GM12878 (cell line): ENCODE measurements around the gene ITPRIP. TPM values are rescaled to one million over a fixed set of nuclear protein-coding genes. Genes with fewer than 3 reads are reported as not detected.

Experiments used
- ATAC-seq: fragments of 200-7000 bp; cut with Tn5 transposase; 3 replicates; pipeline ENCODE4 v1.9.1; 2020; ENCODE audit warnings: mild to moderate bottlenecking, moderate library complexity
- BruUV-seq: library from RNA; stranded (reverse); fragments of 400-500 nt; replicated peaks from 2 replicates; lab custom pipeline; 2021; lab: Mats Ljungman, UMichigan
- CTCF ChIA-PET: fragments of 300-600 bp; sonication (Branson Sonifier 250); formaldehyde crosslinking; extraction: SDS; loops from one replicate; lab custom pipeline; 2021; ENCODE audit warnings: inconsistent platforms; lab: Yijun Ruan, JAX
- POLR2A ChIA-PET: fragments of 350-600 bp; formaldehyde crosslinking; extraction: SDS; loops from one replicate; lab custom pipeline; 2021; ENCODE audit warnings: inconsistent platforms; lab: Charles Lee
- RAD21 ChIA-PET: fragments of 300-600 bp; sonication (Branson Sonifier 250); formaldehyde crosslinking; loops from one replicate; lab custom pipeline; 2023; ENCODE audit warnings: antibody characterized with exemption; ENCODE audit not compliant: unreplicated experiment; lab: Charles Lee
- SMC1A ChIA-PET: fragments of 300-600 bp; sonication (Branson Sonifier 250); formaldehyde crosslinking; loops from one replicate; lab custom pipeline; 2023; ENCODE audit not compliant: unreplicated experiment, uncharacterized antibody; lab: Charles Lee
- DNase-seq: peaks from one replicate; pipeline ENCODE4 v3.0.0-alpha.2; 2011; ENCODE audit warnings: low read depth, low spot score
- FAIRE-seq: peaks from 3 replicates; lab custom pipeline; 2011; peaks lifted over from hg19 to GRCh38; lab: Jason Lieb, UNC
- H2AFZ ChIP-seq: 2 replicates; pipeline ENCODE4 v1.6.0; 2011; ENCODE audit warnings: low read depth, low read length, control low read depth; ENCODE audit not compliant: control insufficient read depth
- H3K27ac ChIP-seq: 2 replicates; pipeline ENCODE4 v1.5.1; 2011; ENCODE audit warnings: control low read depth; ENCODE audit not compliant: control insufficient read depth, insufficient read depth
- H3K27me3 ChIP-seq, 2 experiments: replicated peaks in 1 of 2; 2 replicates each; pipeline versions ENCODE4 v1.6.0 to v1.6.1; 2011; ENCODE audit warnings: low read length in 1 of 2; ENCODE audit not compliant: control insufficient read depth in 2 of 2, insufficient read depth in 2 of 2
- H3K36me3 ChIP-seq, 2 experiments: 2 replicates each; pipeline ENCODE4 v1.5.1; 2011; ENCODE audit warnings: low read length in 1 of 2; ENCODE audit not compliant: control insufficient read depth in 2 of 2, insufficient read depth in 2 of 2
- H3K4me1 ChIP-seq: 2 replicates; pipeline ENCODE4 v1.6.1; 2011; ENCODE audit warnings: mild to moderate bottlenecking, low read length, moderate library complexity, mixed read lengths; ENCODE audit not compliant: control insufficient read depth, insufficient read depth
- H3K4me2 ChIP-seq: 2 replicates; pipeline ENCODE4 v1.6.0; 2011; ENCODE audit warnings: control low read depth; ENCODE audit not compliant: control insufficient read depth, insufficient read depth
- H3K4me3 ChIP-seq: fragments of 200-600 bp; sonication (generic); 2 replicates; pipeline ENCODE4 v1.5.1; 2016
- H3K79me2 ChIP-seq: 2 replicates; pipeline ENCODE4 v1.6.0; 2011; ENCODE audit warnings: low read length; ENCODE audit not compliant: control insufficient read depth, insufficient read depth
- H3K9ac ChIP-seq: 2 replicates; pipeline ENCODE4 v1.8.0; 2011; ENCODE audit warnings: low read length, control low read depth, mixed read lengths; ENCODE audit not compliant: control insufficient read depth, insufficient read depth
- H3K9me3 ChIP-seq: replicated peaks from 3 replicates; pipeline ENCODE4 v1.5.1; 2011; ENCODE audit warnings: mild to moderate bottlenecking, low read length; ENCODE audit not compliant: control insufficient read depth, insufficient read depth
- H4K20me1 ChIP-seq: 2 replicates; pipeline ENCODE4 v1.6.0; 2011; ENCODE audit not compliant: control insufficient read depth, insufficient read depth
- ATF7 ChIP-seq: fragments of 450-650 bp; IDR thresholded peaks from 2 replicates; pipeline ENCODE4 v1.6.1; 2016; ENCODE audit warnings: low read depth, mild to moderate bottlenecking
- EED ChIP-seq: sonication (generic); IDR thresholded peaks from 2 replicates; pipeline ENCODE4 v1.6.1; 2016; ENCODE audit warnings: antibody characterized with exemption, low read depth
- EGR1 ChIP-seq, 2 experiments: IDR thresholded peaks; 1 replicate in 1 of 2; 2 replicates in 1 of 2; pipeline ENCODE4 v1.6.1; 2011 to 2012; ENCODE audit warnings: low read depth in 2 of 2, low read length in 2 of 2, borderline replicate concordance in 1 of 2, mild to moderate bottlenecking in 1 of 2, moderate library complexity in 1 of 2
- GABPA ChIP-seq: IDR thresholded peaks from 2 replicates; pipeline ENCODE4 v1.6.1; 2014; ENCODE audit warnings: antibody characterized with exemption, low read depth, mild to moderate bottlenecking, inconsistent platforms
- JUND ChIP-seq: IDR thresholded peaks from 2 replicates; pipeline ENCODE4 v1.6.1; 2012; ENCODE audit warnings: low read depth, mild to moderate bottlenecking, low read length, improper control_type of control experiment, moderate library complexity
- MEF2A ChIP-seq: IDR thresholded peaks from 2 replicates; pipeline ENCODE4 v1.6.1; 2011; ENCODE audit warnings: low read depth, mild to moderate bottlenecking, low read length, moderate library complexity; ENCODE audit not compliant: insufficient read depth
- MTA2 ChIP-seq: fragments of 450-650 bp; IDR thresholded peaks from 2 replicates; pipeline ENCODE4 v1.6.1; 2016; ENCODE audit warnings: low read depth, mild to moderate bottlenecking, moderate library complexity
- NR2F1 ChIP-seq: fragments of 450-650 bp; conservative IDR thresholded peaks from 2 replicates; pipeline ENCODE4 v1.6.1; 2017; ENCODE audit warnings: mild to moderate bottlenecking
- PAX8 ChIP-seq: fragments of 450-650 bp; IDR thresholded peaks from 2 replicates; pipeline ENCODE4 v1.6.1; 2017; ENCODE audit warnings: mild to moderate bottlenecking, moderate library complexity
- SPI1 ChIP-seq: IDR thresholded peaks from 2 replicates; pipeline ENCODE4 v1.6.1; 2011; ENCODE audit warnings: low read depth, mild to moderate bottlenecking, low read length, moderate library complexity, borderline replicate concordance; ENCODE audit not compliant: insufficient read depth
- SUPT20H ChIP-seq: IDR thresholded peaks from 2 replicates; pipeline ENCODE4 v1.6.1; 2011; ENCODE audit warnings: low read depth, mild to moderate bottlenecking, low read length, moderate library complexity, borderline replicate concordance; ENCODE audit not compliant: control insufficient read depth
- SUZ12 ChIP-seq: fragments of 200-600 bp; sonication (generic); IDR thresholded peaks from one replicate; pipeline ENCODE4 v1.6.1; 2018; ENCODE audit warnings: antibody characterized with exemption, mild to moderate bottlenecking; ENCODE audit not compliant: unreplicated experiment
- TCF3 ChIP-seq: IDR thresholded peaks from 2 replicates; pipeline ENCODE4 v1.6.1; 2012; ENCODE audit warnings: low read depth, mild to moderate bottlenecking, low read length, borderline replicate concordance; ENCODE audit not compliant: insufficient read depth
- TCF7 ChIP-seq: IDR thresholded peaks from 2 replicates; pipeline ENCODE4 v1.6.1; 2014; ENCODE audit warnings: antibody characterized with exemption, borderline replicate concordance
- ZNF384 ChIP-seq: IDR thresholded peaks from 2 replicates; pipeline ENCODE4 v1.6.1; 2012; ENCODE audit warnings: low read depth, mild to moderate bottlenecking, low read length, improper control_type of control experiment, borderline replicate concordance
- WGBS: methylation state at CpG from one replicate; pipeline ENCODE4 v1.1.6; 2016; ENCODE audit warnings: low lambda C conversion rate; ENCODE audit not compliant: insufficient replicate concordance, insufficient coverage; ENCODE audit errors: missing lambda C conversion rate; 5-methylcytosine and 5-hydroxymethylcytosine counted together
- in situ Hi-C: fragments of 300-500 bp; cut with MboI; formaldehyde crosslinking; loops from 9 replicates; pipeline ENCODE4 v1.14.3; 2018; ENCODE audit warnings: mixed read lengths
- intact Hi-C: fragments of 100-400 bp; cut with micrococcal nuclease; formaldehyde crosslinking; loops from one replicate; pipeline ENCODE4 v1.14.2; 2022; ENCODE audit not compliant: unreplicated experiment
- polyA plus RNA-seq, 11 experiments: library from polyadenylated mRNA; depleted of rRNA in 4 of 11; unstranded in 6 of 11; stranded (reverse) in 5 of 11; fragments of >200 nt; fragmentation: Nextera tagmentation in 4 of 11; fragmentation: Illumina TruSeq in 1 of 11; extraction: Ambion mirVana in 4 of 11; extraction: Trizol in 1 of 11; gene quantifications; 1 replicate in 1 of 11; 2 replicates in 10 of 11; pipeline versions ENCODE4 v1.2.1 to v1.2.3, GENCODE V29; 2011 to 2016; ENCODE audit warnings: inconsistent platforms in 2 of 11, missing spikeins in 2 of 11, low read depth in 1 of 11
- total RNA-seq, 4 experiments: library from RNA; depleted of rRNA in 3 of 4; stranded (reverse); fragments of >200 nt in 3 of 4; fragmentation: Illumina TruSeq in 1 of 4; extraction: Trizol in 1 of 4; gene quantifications; 2 replicates each; pipeline versions ENCODE4 v1.2.1 to v1.2.3, GENCODE V29; 2013 to 2021
- TF ChIP-seq, protein P1 (sequence below): fragments of 150-350 bp; IDR thresholded peaks from 2 replicates; pipeline ENCODE4 v1.6.1; 2016; ENCODE audit warnings: low read depth, low read length
- TF ChIP-seq, protein P2 (sequence below): IDR thresholded peaks from 2 replicates; pipeline ENCODE4 v1.6.1; 2012; ENCODE audit warnings: low read length, inconsistent platforms

The ITPRIP gene
- total and polyA plus RNA-seq, 10 of the 15 experiments (the other 5 are each of a cell fraction or from before 2014, with no cell fraction given) = 0.82 to 10.4 (median 5.9) TPM

DNA sequence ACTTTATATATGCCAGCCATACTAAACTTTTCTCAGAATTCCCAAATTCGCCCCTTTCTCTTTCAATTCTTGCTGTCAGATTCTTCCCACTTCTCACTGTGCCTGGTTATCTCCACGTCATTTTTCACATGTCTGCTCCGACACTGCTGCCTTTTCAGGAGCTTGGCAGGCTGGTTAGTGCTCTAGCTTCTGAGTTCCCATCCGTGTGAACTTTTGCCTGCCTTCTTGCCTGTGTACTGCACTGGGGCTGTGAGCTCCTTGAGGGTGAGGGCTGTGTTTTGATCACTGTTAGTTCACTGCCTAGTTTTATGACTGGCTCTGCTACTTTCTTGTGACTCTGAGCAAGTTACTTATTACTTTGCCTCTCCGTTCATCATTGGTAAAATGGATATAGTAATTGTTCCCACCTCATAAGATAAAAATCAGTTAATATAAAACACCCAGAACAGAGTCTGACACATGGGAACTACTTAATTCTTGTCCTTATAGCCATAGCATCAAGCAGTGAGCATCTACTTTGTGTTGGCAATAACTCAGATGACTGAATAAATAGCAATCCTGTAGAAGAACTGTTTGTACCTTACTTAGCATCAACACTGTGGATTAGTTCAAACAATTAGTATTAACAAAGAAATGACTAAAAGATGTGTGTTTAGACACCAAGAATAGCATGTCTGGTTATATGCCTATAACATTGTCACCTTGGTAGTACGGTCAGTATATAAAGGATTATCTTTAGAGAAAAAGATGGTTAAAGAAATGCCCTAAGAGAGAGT, 78.1 kb downstream of the ITPRIP start:
- POLR2A ChIA-PET = no interaction called here
- no peak for FAIRE-seq

More for the DNA sequence above, 78.1 kb downstream of the ITPRIP start:
- no peak overlapping the region for H3K4me2 ChIP-seq
- H3K79me2 ChIP-seq = peaks cover 50% of the 10 kb centered on the region
- no peak overlapping the region for H3K4me3 ChIP-seq
- no peaks in the 10 kb centered on the region for H3K9me3 ChIP-seq
- RAD21 ChIA-PET = no interaction called here
- H4K20me1 ChIP-seq = no peaks in the 10 kb centered on the region
- intact Hi-C loops = loop anchor here (10.0 kb wide), 1 partner anchor 355 kb away; no protein-coding TSS in a partner anchor
- CTCF ChIA-PET = interaction anchor here (1.0 to 13.2 kb wide), 3 partner anchors 12 to 31 kb away, joined by 3 to 105 read pairs (median 4); no protein-coding TSS in a partner anchor
- no peak overlapping the region for H3K9ac ChIP-seq
- DNase-seq (no peak), ATAC-seq (no peak)
- H3K27ac ChIP-seq = no peak overlapping the region
- no peaks in the 10 kb centered on the region for H3K27me3 ChIP-seq
- peaks cover 0 to 31% of the 10 kb centered on the region in 2 experiments; a peak in 3 of 4 replicates for H3K36me3 ChIP-seq
- in situ Hi-C loops = no loop called here
- SMC1A ChIA-PET = no interaction called here
- WGBS = 86% methylated on average over 6 of the region's 6 CpGs
- no peak overlapping the region for H2AFZ ChIP-seq
- BruUV-seq = no TSS peak
- peaks cover 3% of the 10 kb centered on the region; the same call in 1 of the 2 replicates for H3K4me1 ChIP-seq
- TF ChIP-seq GABPA (no peak), NR2F1 (no peak), ATF7 (no peak), JUND (no peak), TCF7 (no peak), EGR1 (IDR thresholded peaks at IDR 0.05; ENCODE audit: borderline replicate concordance in 1 of 2, low read depth in 2 of 2, low read length in 2 of 2) (no peak), TCF3 (no peak), MEF2A (no peak), ZNF384 (no peak), PAX8 (no peak), SUZ12 (no peak), SUPT20H (no peak), EED (no peak), MTA2 (no peak), SPI1 (no peak)
- TF ChIP-seq, protein P1, sequence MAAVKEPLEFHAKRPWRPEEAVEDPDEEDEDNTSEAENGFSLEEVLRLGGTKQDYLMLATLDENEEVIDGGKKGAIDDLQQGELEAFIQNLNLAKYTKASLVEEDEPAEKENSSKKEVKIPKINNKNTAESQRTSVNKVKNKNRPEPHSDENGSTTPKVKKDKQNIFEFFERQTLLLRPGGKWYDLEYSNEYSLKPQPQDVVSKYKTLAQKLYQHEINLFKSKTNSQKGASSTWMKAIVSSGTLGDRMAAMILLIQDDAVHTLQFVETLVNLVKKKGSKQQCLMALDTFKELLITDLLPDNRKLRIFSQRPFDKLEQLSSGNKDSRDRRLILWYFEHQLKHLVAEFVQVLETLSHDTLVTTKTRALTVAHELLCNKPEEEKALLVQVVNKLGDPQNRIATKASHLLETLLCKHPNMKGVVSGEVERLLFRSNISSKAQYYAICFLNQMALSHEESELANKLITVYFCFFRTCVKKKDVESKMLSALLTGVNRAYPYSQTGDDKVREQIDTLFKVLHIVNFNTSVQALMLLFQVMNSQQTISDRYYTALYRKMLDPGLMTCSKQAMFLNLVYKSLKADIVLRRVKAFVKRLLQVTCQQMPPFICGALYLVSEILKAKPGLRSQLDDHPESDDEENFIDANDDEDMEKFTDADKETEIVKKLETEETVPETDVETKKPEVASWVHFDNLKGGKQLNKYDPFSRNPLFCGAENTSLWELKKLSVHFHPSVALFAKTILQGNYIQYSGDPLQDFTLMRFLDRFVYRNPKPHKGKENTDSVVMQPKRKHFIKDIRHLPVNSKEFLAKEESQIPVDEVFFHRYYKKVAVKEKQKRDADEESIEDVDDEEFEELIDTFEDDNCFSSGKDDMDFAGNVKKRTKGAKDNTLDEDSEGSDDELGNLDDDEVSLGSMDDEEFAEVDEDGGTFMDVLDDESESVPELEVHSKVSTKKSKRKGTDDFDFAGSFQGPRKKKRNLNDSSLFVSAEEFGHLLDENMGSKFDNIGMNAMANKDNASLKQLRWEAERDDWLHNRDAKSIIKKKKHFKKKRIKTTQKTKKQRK = no peak
- TF ChIP-seq, protein P2, sequence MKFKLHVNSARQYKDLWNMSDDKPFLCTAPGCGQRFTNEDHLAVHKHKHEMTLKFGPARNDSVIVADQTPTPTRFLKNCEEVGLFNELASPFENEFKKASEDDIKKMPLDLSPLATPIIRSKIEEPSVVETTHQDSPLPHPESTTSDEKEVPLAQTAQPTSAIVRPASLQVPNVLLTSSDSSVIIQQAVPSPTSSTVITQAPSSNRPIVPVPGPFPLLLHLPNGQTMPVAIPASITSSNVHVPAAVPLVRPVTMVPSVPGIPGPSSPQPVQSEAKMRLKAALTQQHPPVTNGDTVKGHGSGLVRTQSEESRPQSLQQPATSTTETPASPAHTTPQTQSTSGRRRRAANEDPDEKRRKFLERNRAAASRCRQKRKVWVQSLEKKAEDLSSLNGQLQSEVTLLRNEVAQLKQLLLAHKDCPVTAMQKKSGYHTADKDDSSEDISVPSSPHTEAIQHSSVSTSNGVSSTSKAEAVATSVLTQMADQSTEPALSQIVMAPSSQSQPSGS = no peak
